ENCODE results near the gene PID1.

DNA sequence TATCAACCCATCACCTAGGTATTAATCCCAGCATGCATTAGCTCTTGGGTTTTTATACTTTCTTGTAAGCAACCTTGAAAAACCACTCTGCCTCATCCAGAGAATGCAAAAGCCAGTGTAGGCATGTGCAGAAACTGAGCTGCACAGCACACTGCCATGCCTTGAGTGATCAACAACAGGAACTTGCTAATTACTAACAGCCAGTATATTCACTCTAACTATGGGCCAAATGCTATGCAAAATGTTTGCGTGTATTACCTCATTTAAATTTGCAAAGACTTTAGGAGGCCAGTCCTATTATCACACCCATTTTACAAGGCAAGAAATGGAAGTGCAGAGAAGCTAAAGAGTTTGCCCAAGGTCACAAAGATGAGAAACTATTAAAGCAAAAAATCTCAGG lies 169.8 kb downstream of the PID1 start:
- TF ChIP-seq CTCF (IDR thresholded peaks at IDR 0.05) (no peak), POLR2A (IDR thresholded peaks at IDR 0.05) (no peak)

Data from esophagus squamous epithelium (tissue), 4 donors.